IPS DF 4.7 (cell line): ENCODE measurements around the gene APOBEC3F.
"Not testable (repeated sequence)": the region's sequence is repeated elsewhere in the genome, so short reads cannot be mapped to it uniquely, and the experiment has no call there.

ENCODE experiments used
- DNase-seq: peaks from one replicate; pipeline ENCODE4 v3.0.0-alpha.2; 2013; ENCODE audit warnings: low spot score; ENCODE audit errors: extremely low read depth

Gene APOBEC3F

GRCh38 chr22:39068033-39068785 is 27.5 kb downstream of the APOBEC3F start:
- DNase-seq: no peak

GRCh38 chr22:39070186-39070585 is 29.5 kb downstream of the APOBEC3F start:
- DNase-seq: no peak

- DNase-seq: not testable (repeated sequence)
These were observed 31.9 kb downstream of the APOBEC3F start for GRCh38 chr22:39072581-39072981.

GRCh38 chr22:39073981-39074380 is 33.3 kb downstream of the APOBEC3F start:
- no peak for DNase-seq

- DNase-seq: not testable (repeated sequence)
These were observed 35.7 kb downstream of the APOBEC3F start for GRCh38 chr22:39076155-39077025.

GRCh38 chr22:39077026-39077840 is 36.6 kb downstream of the APOBEC3F start, which contains the start of gene APOBEC3G:
Gene APOBEC3G, plus strand, starts transcription at chr22:39077275. Its CDS starts 87 bp downstream, at chr22:39077362.
- not testable (repeated sequence) for DNase-seq

- DNase-seq: not testable (repeated sequence)
These were observed 37.2 kb downstream of the APOBEC3F start for GRCh38 chr22:39077912-39078311.

GRCh38 chr22:39078329-39078728 is 37.7 kb downstream of the APOBEC3F start:
- DNase-seq: no peak

GRCh38 chr22:39079054-39079637 is 38.5 kb downstream of the APOBEC3F start:
- not testable (repeated sequence) for DNase-seq

GRCh38 chr22:39080052-39080762 is 39.5 kb downstream of the APOBEC3F start:
- DNase-seq: no peak

- DNase-seq: no peak
These were observed 40.4 kb downstream of the APOBEC3F start for GRCh38 chr22:39081016-39081415.

GRCh38 chr22:39081598-39081997 is 40.9 kb downstream of the APOBEC3F start:
- no peak for DNase-seq

- no peak for DNase-seq
These were observed 42.8 kb downstream of the APOBEC3F start for GRCh38 chr22:39083212-39084165.

GRCh38 chr22:39084666-39085065 is 44.0 kb downstream of the APOBEC3F start:
- DNase-seq: no peak

GRCh38 chr22:39087098-39087497 is 46.4 kb downstream of the APOBEC3F start:
- DNase-seq: no peak

GRCh38 chr22:39087881-39088684 is 47.4 kb downstream of the APOBEC3F start:
- DNase-seq: no peak

GRCh38 chr22:39088685-39089032 is 48.0 kb downstream of the APOBEC3F start:
- no peak for DNase-seq

GRCh38 chr22:39089928-39090327 is 49.3 kb downstream of the APOBEC3F start:
- DNase-seq: no peak
